ENCODE measurements around the gene WNT4. TPM values are rescaled to one million over a fixed set of nuclear protein-coding genes. Genes with fewer than 3 reads are reported as not detected.

Gene WNT4
- total and polyA plus RNA-seq, 2 of the 8 experiments (the other 6 are each of a cell fraction or from before 2014, with no cell fraction given) = 1.3 to 6.6 TPM

GRCh38 chr1:22155517-22155916 is 12.6 kb upstream of the WNT4 start:
- no peak overlapping the region for H3K4me2 ChIP-seq (ENCODE audit: insufficient read depth in 1 of 2, low read depth in 2 of 2, low read length in 2 of 2)
- no peak for FAIRE-seq
- POLR2A ChIA-PET (ENCODE audit: partially characterized antibody) = no interaction called here

More at GRCh38 chr1:22155517-22155916, 12.6 kb upstream of the WNT4 start:
- no peak overlapping the region for H3K23ac ChIP-seq (ENCODE audit: insufficient read length)
- no peaks in the 10 kb centered on the region; a peak in 1 of 7 replicates for H3K27me3 ChIP-seq (replicated peaks in 1 of 4; ENCODE audit: control insufficient read depth in 3 of 4, extremely low read depth in 1 of 4, insufficient read depth in 3 of 4, low read length in 3 of 4)
- no peak overlapping the region for H2AFZ ChIP-seq (ENCODE audit: low read length)
- H4K8ac ChIP-seq (ENCODE audit: extremely low read depth, insufficient read depth, low read length) = 0 out of 2 replicates have a peak overlapping the region, but pooled peaks have one; percentile 1
- no peak overlapping the region for H2BK15ac ChIP-seq (ENCODE audit: low read length)
- no peak overlapping the region for H3K18ac ChIP-seq (ENCODE audit: extremely low read depth, low read length)
- H3K9ac ChIP-seq (replicated peaks in 1 of 4; ENCODE audit: extremely low read depth in 1 of 4, low read depth in 3 of 4, low read length in 3 of 4) = no peak overlapping the region
- H3K79me2 ChIP-seq (ENCODE audit: control insufficient read depth in 1 of 2, insufficient read depth in 2 of 2, low read length in 2 of 2) = no peaks in the 10 kb centered on the region
- H4K20me1 ChIP-seq (replicated peaks in 1 of 2; ENCODE audit: control insufficient read depth in 1 of 2, insufficient read depth in 2 of 2, low read length in 2 of 2) = no peaks in the 10 kb centered on the region
- H3K23me2 ChIP-seq (ENCODE audit: low read depth, low read length) = no peaks in the 10 kb centered on the region
- no peak overlapping the region for H2BK20ac ChIP-seq (ENCODE audit: low read length)
- no peak for DNase-seq (ENCODE audit: low read depth in 1 of 2, low spot score in 2 of 2)
- H2BK12ac ChIP-seq (ENCODE audit: low read depth, low read length) = no peak overlapping the region
- no peak overlapping the region for H2BK5ac ChIP-seq (ENCODE audit: low read depth, low read length)
- H3K4me3 ChIP-seq (ENCODE audit: extremely low read depth in 1 of 4, insufficient read depth in 2 of 4, low read depth in 3 of 4, low read length in 4 of 4) = no peak overlapping the region
- H2BK120ac ChIP-seq (replicated peaks; ENCODE audit: low read depth, low read length) = no peak overlapping the region
- TF ChIP-seq POLR2A (IDR thresholded peaks at IDR 0.05; ENCODE audit: control extremely low read depth in 1 of 2, low read depth in 2 of 2, low read length in 2 of 2) (no peak), ATF2 (IDR thresholded peaks at IDR 0.05; ENCODE audit: low read length) (no peak), SP2 (IDR thresholded peaks at IDR 0.05; ENCODE audit: low read length) (no peak), RFX5 (IDR thresholded peaks at IDR 0.05; ENCODE audit: borderline replicate concordance, low read depth, low read length) (no peak), POLR2AphosphoS5 (IDR thresholded peaks at IDR 0.05; ENCODE audit: low read depth, low read length) (no peak), CEBPB (IDR thresholded peaks at IDR 0.05; ENCODE audit: low read depth, low read length) (peak; percentile 9; the same call in 1 of the 2 replicates)
- 80% methylated on average over 3 of the region's 4 CpGs; no CpG with 5 or more reads in 1 of the 2 experiments for WGBS, 2 experiments (ENCODE audit: extremely low coverage in 1 of 2, insufficient coverage in 1 of 2, insufficient read length in 1 of 2, insufficient replicate concordance in 2 of 2, low coverage in 1 of 2, low lambda C conversion rate in 2 of 2, missing lambda C conversion rate in 1 of 2)
- no peaks in the 10 kb centered on the region for H3K4me1 ChIP-seq (replicated peaks in 1 of 4; ENCODE audit: control insufficient read depth in 3 of 4, insufficient read depth in 4 of 4, low read length in 3 of 4)
- no peak overlapping the region for H3K14ac ChIP-seq (ENCODE audit: insufficient read length)
- no peak overlapping the region for H2AK5ac ChIP-seq (ENCODE audit: low read depth, low read length)
- no peak overlapping the region for H3K56ac ChIP-seq (replicated peaks; ENCODE audit: insufficient read length, low read depth, low read length)
- H4K91ac ChIP-seq (replicated peaks; ENCODE audit: insufficient read length, low read length) = no peak overlapping the region
- H3K79me1 ChIP-seq (ENCODE audit: low read depth, low read length) = no peaks in the 10 kb centered on the region
- H3K9me3 ChIP-seq (ENCODE audit: insufficient read depth in 2 of 2, low read depth in 1 of 2, low read length in 1 of 2) = no peaks in the 10 kb centered on the region
- H4K5ac ChIP-seq (ENCODE audit: insufficient read length, low read depth, low read length) = no peak overlapping the region
- no peak overlapping the region for H3K27ac ChIP-seq (ENCODE audit: low read depth, low read length)
- no peak overlapping the region for H3K4ac ChIP-seq (replicated peaks; ENCODE audit: insufficient read length, low read depth, low read length)
- CTCF ChIA-PET (ENCODE audit: partially characterized antibody) = interaction anchor here (0.6 to 1.5 kb wide), 6 partner anchors 14 to 1026 kb away, joined by 3 read pairs; no protein-coding TSS in a partner anchor
- no peaks in the 10 kb centered on the region for H3K36me3 ChIP-seq (ENCODE audit: control insufficient read depth in 2 of 4, insufficient read depth in 4 of 4, low read length in 3 of 4)
